Psoas muscle (tissue), 8 donors: ENCODE measurements around the gene ZYX. TPM values are rescaled to one million over a fixed set of nuclear protein-coding genes. Genes with fewer than 3 reads are reported as not detected.
"Not testable (repeated sequence)": the region's sequence is repeated elsewhere in the genome, so short reads cannot be mapped to it uniquely, and the experiment has no call there.

ENCODE experiments used
- ATAC-seq, 4 donors: fragments of 200-7000 bp; cut with Tn5 transposase; one replicate each; pipeline ENCODE4 v1.9.1; 2020; ENCODE audit warnings: moderate library complexity in 3 of 4, mild to moderate bottlenecking in 2 of 4
- DNase-seq, 2 donors: peaks; one replicate each; pipeline ENCODE4 v3.0.0-alpha.2; 2020
- H3K27ac ChIP-seq: fragments of 200-600 bp; one replicate; pipeline ENCODE4 v1.8.0; 2022
- H3K27me3 ChIP-seq, 3 donors: fragments of 200-600 bp in 1 of 3; one replicate each; pipeline versions ENCODE4 v1.6.1 to v1.8.0; 2013 to 2022; ENCODE audit warnings: low read length in 2 of 3, mild to moderate bottlenecking in 2 of 3, moderate library complexity in 1 of 3; ENCODE audit not compliant: insufficient read depth in 3 of 3
- H3K36me3 ChIP-seq, 2 donors: fragments of 200-600 bp in 1 of 2; one replicate each; pipeline versions ENCODE4 v1.6.1 to v1.8.0; 2013 to 2022; ENCODE audit warnings: low read depth in 1 of 2, mild to moderate bottlenecking in 1 of 2, moderate library complexity in 1 of 2; ENCODE audit not compliant: insufficient read depth in 1 of 2
- H3K4me1 ChIP-seq: fragments of 200-600 bp; one replicate; pipeline ENCODE4 v1.8.0; 2022
- H3K4me3 ChIP-seq: fragments of 200-600 bp; one replicate; pipeline ENCODE4 v1.8.0; 2022; ENCODE audit warnings: mild to moderate bottlenecking
- H3K9me3 ChIP-seq: fragments of 200-600 bp; one replicate; pipeline ENCODE4 v1.8.0; 2022
- WGBS, 3 donors: extraction: QIAGEN DNeasy Blood & Tissue Kit; methylation state at CpG; one replicate each; pipeline versions ENCODE4 v1.1.6 to v1.1.7; 2013; 5-methylcytosine and 5-hydroxymethylcytosine counted together
- intact Hi-C, 2 donors: fragments of 100-400 bp; cut with DNase I; formaldehyde crosslinking; loops; one replicate each; pipeline versions ENCODE4 v1.11.0 to v1.14.2; 2022
- polyA plus RNA-seq, 3 donors: library from polyadenylated mRNA; stranded (reverse); fragments of 200-250 nt; gene quantifications; one replicate each; pipeline ENCODE4 v1.2.3, GENCODE V29; 2013
- total RNA-seq, 4 donors: library from RNA; stranded (reverse); fragmentation: NEBNext Ultra II Directional in 2 of 4; extraction: Animal tissue kit (Norgen Biotek cat#: 25700) in 2 of 4; gene quantifications; one replicate each; pipeline versions ENCODE4 v1.2.1 to v1.2.4, GENCODE V29; 2021 to 2023
- TF ChIP-seq, protein P1 (sequence below): fragments of 200-600 bp; IDR thresholded peaks from one replicate; pipeline ENCODE4 v1.8.0; 2022; ENCODE audit warnings: antibody characterized with exemption
- donor health status: healthy with polysubstance abuse.
- donor health status: DM: no; HTN: no; CAD: no; lungs with moderate emphysema.
- donor health status: Bipolar disorder and iron deficiency.
- donor health status: healthy.
- donor health status: DM: yes; HTN: yes; CAD: no.
- donor health status: DM: no; HTN: no; CAD: no.
- donor health status: DM: no; HTN: no; CAD: no.
- donor health status: DM: yes; HTN: yes; CAD: no.

The ZYX gene
- total and polyA plus RNA-seq, 7 donors = 34.4 to 215 (median 84.1) TPM

DNA sequence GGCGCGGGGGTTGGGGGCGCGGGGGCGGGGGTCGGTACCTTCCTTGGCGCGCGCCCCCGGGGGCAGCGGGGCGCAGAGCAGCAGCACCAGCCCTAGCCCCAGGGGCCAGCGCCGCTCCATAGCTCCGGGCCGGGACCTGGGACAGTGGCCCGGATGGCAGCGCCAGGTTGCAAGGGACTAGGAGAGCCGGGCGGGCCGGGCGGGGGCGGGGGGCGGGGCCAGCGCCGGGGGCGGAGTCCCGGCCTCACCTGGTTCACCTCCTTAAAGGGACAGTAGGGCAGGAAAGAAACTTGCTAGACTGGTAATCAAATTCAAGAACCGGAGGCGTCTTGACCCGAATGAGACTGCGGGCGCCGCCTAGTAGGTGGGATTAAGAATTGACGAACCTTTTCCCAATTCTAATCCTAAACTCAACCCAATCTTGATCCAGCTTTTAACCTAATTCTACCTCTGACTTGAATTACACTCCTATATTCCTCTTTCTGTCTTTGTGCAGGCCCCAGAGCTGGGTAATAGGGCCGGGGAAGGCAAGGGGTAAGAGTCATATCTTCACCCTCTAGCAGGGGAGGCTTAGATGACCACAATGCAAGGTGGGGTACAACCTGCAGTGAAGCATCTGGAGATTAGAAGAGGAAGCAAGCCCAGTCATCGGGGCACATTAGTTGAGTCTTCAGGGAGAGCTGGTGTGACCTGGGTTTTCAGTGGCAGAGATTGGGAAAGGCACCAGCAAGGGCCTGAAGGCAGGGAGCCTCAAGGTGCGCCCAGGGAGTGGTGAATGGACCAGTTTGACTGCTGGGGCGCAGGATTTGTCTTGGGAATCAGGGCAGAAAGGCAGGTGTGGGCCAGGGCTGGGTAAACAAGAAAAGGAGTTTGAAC is 27.8 kb downstream of the ZYX start, which contains the start of gene EPHA1:
Gene EPHA1, minus strand, starts transcription at position 171 of the 876 bp plus-strand sequence. Its CDS starts 51 bp downstream, at position 120.
- Histone ChIP-seq H3K4me3 (no peak within 1 kb of the TSS), H3K27ac (no peak within 1 kb of the TSS), H3K36me3 (no peaks in the 10 kb centered on the region), H3K27me3 (no peaks in the 10 kb centered on the region), H3K4me1 (no peaks in the 10 kb centered on the region), H3K9me3 (no peaks in the 10 kb centered on the region)
- TF ChIP-seq, protein P1, sequence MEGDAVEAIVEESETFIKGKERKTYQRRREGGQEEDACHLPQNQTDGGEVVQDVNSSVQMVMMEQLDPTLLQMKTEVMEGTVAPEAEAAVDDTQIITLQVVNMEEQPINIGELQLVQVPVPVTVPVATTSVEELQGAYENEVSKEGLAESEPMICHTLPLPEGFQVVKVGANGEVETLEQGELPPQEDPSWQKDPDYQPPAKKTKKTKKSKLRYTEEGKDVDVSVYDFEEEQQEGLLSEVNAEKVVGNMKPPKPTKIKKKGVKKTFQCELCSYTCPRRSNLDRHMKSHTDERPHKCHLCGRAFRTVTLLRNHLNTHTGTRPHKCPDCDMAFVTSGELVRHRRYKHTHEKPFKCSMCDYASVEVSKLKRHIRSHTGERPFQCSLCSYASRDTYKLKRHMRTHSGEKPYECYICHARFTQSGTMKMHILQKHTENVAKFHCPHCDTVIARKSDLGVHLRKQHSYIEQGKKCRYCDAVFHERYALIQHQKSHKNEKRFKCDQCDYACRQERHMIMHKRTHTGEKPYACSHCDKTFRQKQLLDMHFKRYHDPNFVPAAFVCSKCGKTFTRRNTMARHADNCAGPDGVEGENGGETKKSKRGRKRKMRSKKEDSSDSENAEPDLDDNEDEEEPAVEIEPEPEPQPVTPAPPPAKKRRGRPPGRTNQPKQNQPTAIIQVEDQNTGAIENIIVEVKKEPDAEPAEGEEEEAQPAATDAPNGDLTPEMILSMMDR = no peak
- intact Hi-C loops = loop anchor here in 1 of 2 donors (5.0 kb wide), 1 partner anchor 617 kb away; no protein-coding TSS in a partner anchor
- 23 to 40% (median 33%) methylated on average over 13 to 39 of the region's 39 CpGs for WGBS, 3 donors
- DNase-seq (no peak), ATAC-seq (no peak)

DNA sequence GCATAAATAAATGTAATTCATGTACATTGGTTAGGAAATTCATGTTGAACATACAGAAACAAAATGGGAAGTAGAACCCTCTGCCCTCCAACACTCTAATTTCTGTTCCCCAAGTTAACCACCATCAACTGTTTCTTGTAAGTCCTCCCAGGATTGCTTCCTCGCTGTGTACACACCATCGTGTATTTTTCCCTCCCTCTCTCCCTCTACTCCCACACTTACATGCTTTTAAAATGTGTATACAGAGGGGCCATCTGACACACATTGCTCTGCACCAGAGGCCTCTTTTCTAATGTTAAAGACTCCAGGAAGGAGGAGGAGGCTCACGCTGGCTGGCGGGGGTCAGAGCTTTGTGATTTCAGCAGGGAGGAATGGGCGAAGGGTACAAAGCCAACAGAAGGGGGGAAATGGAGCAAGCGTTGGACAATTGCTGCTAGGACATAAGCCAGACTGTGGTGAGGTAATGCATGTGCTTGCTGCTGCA is 29.4 kb downstream of the ZYX start:
- TF ChIP-seq, protein P1 = no peak
- Histone ChIP-seq H3K27me3 (no peaks in the 10 kb centered on the region), H3K9me3 (no peaks in the 10 kb centered on the region), H3K4me1 (no peaks in the 10 kb centered on the region), H3K4me3 (no peak overlapping the region), H3K36me3 (no peaks in the 10 kb centered on the region), H3K27ac (no peak overlapping the region)
- no peak for DNase-seq
- ATAC-seq = peak in 2 of 4 donors; percentile 13 to 57
- 36 to 51% (median 39%) methylated on average over 6 of the region's 6 CpGs for WGBS, 3 donors
- intact Hi-C loops = loop anchor here in 1 of 2 donors (2.0 to 5.0 kb wide), 2 partner anchors 103 to 168 kb away; no protein-coding TSS in a partner anchor

DNA sequence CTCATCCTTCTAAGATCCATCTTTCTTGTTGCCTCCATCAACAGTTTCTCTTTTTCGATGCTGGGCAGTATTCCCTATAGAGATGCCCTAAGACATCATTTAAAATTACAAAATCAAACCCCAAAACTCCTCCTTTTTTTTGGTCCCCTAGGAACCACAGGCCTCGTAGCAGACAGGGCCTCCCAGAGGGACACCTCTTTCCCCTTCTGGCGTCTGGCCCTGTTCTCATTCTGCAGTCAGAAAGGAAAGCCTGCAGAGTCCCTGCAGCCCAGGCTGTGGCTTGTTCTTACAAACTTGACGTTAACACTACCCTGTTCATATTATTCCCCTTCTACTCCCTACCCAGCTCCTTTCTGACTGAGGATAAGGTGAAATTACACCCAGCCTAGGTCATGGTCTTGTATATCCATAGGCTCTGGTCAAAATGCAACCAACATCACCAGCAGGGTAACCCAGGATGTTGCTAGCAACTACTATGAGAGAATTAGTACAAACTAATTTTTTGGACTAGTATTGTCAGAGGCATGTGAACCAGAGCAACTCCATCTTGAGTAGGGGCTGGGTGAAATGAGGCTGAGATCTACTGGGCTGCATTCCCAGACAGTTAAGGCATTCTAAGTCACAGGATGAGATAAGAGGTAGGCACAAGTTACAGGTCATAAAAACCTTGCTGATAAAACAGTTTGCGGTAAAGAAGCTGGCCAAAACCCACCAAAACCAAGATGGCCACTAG is 31.0 kb downstream of the ZYX start:
- TF ChIP-seq, protein P1 = no peak
- H3K4me1 ChIP-seq = no peaks in the 10 kb centered on the region
- intact Hi-C loops = loop anchor here in 1 of 2 donors (2.0 to 5.0 kb wide), 2 partner anchors 105 to 169 kb away; no protein-coding TSS in a partner anchor
- H3K36me3 ChIP-seq = no peaks in the 10 kb centered on the region
- DNase-seq = no peak
- no peak overlapping the region for H3K27ac ChIP-seq
- ATAC-seq = no peak
- no peak overlapping the region for H3K4me3 ChIP-seq
- 82 to 84% (median 82%) methylated on average over 5 of the region's 5 CpGs for WGBS, 3 donors
- no peaks in the 10 kb centered on the region for H3K27me3 ChIP-seq
- no peaks in the 10 kb centered on the region for H3K9me3 ChIP-seq

DNA sequence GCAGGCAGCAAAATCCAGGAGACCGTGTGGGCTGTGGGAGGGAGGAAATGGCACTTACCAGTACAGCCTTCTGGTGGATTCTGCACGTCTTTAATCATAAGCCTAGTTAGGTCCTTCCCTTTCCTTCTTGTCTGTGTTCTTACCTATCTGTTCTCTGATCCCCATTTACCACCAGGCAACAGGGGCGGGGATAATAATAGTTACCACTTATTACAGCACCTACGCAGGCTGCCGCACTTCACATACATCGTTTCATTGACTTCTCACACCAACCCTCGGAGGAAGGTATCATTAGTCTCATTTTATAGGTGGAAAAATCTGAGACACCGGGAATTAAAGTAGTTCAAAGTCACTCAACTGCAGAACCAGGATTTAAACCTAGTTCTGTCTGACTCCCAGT is 32.0 kb downstream of the ZYX start:
- no peaks in the 10 kb centered on the region for H3K9me3 ChIP-seq
- intact Hi-C loops = loop anchor here in 1 of 2 donors (5.0 kb wide), 1 partner anchor 106 kb away; no protein-coding TSS in a partner anchor
- no peak overlapping the region for H3K27ac ChIP-seq
- TF ChIP-seq, protein P1 = no peak
- no peak for ATAC-seq
- no peak overlapping the region for H3K4me3 ChIP-seq
- 91 to 96% (median 93%) methylated on average over 8 of the region's 8 CpGs for WGBS, 3 donors
- no peaks in the 10 kb centered on the region for H3K27me3 ChIP-seq
- no peaks in the 10 kb centered on the region for H3K36me3 ChIP-seq
- DNase-seq = no peak
- H3K4me1 ChIP-seq = no peaks in the 10 kb centered on the region

DNA sequence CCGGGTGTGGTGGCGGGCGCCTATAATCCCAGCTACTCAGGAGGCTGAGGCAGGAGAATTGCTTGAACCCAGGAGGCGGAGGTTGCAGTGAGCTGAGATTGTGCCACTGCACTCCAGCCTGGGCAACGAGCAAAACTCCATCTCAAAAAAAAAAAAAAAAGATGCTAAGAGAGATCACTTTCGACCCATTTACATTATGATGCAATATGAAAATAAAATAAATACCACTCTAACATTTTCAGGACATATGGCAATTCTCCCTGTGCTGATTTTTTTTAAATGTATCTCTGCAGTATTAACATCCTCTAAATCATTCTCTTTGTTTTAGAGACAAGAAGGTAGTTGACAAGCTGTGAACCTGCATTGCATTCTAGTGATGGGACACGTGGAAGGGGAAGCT is 34.1 kb downstream of the ZYX start:
- H3K9me3 ChIP-seq, H3K4me1 ChIP-seq, H3K4me3 ChIP-seq, ATAC-seq, H3K27ac ChIP-seq, DNase-seq, H3K27me3 ChIP-seq, H3K36me3 ChIP-seq: not testable (repeated sequence)
- 87 to 95% (median 93%) methylated on average over 7 of the region's 7 CpGs for WGBS, 3 donors
- intact Hi-C loops = loop anchor here in 1 of 2 donors (5.0 kb wide), 1 partner anchor 33 kb away; the partner anchor contains the start of gene ZYX
